ENCODE data around the gene TNFRSF14.

Gene TNFRSF14

GRCh38 chr1:2605509-2606395 is 49.6 kb downstream of the TNFRSF14 start:
- Histone ChIP-seq H3K27ac (ENCODE audit: low read depth, low read length) (no peak overlapping the region), H3F3A (ENCODE audit: insufficient read depth) (no peaks in the 10 kb centered on the region), H3K27me3 (ENCODE audit: low read length) (no peaks in the 10 kb centered on the region), H3K4me3 (ENCODE audit: insufficient read depth, low read length, poor library complexity, severe bottlenecking) (no peak overlapping the region), H3K79me2 (ENCODE audit: insufficient read depth, low read length) (no peaks in the 10 kb centered on the region), H3K9me2 (replicated peaks; ENCODE audit: insufficient read depth, low read length) (no peaks in the 10 kb centered on the region), H4K20me1 (ENCODE audit: low read depth, low read length) (no peaks in the 10 kb centered on the region), H3K9me3 (ENCODE audit: insufficient read depth, low read length) (no peaks in the 10 kb centered on the region), H3K9ac (ENCODE audit: low read length) (no peak overlapping the region), H3K4me2 (ENCODE audit: low read depth, low read length, poor library complexity, severe bottlenecking) (no peak overlapping the region), H3K36me3 (ENCODE audit: low read length) (no peaks in the 10 kb centered on the region), H2AFZ (ENCODE audit: low read depth, low read length, severe bottlenecking) (no peak overlapping the region)
- TF ChIP-seq CTCF (IDR thresholded peaks at IDR 0.05; ENCODE audit: insufficient read depth, low read length, poor library complexity, severe bottlenecking) (no peak), EZH2phosphoT487 (conservative IDR thresholded peaks at IDR 0.05; ENCODE audit: low read length) (no peak)

GRCh38 chr1:2606396-2606880 is 50.3 kb downstream of the TNFRSF14 start:
- H3K9me2 ChIP-seq (replicated peaks; ENCODE audit: insufficient read depth, low read length), result no peaks in the 10 kb centered on the region
- no peak overlapping the region for H3K27ac ChIP-seq (ENCODE audit: low read depth, low read length)
- H4K20me1 ChIP-seq (ENCODE audit: low read depth, low read length), result no peaks in the 10 kb centered on the region
- no peaks in the 10 kb centered on the region for H3K36me3 ChIP-seq (ENCODE audit: low read length)
- no peak overlapping the region for H3K4me2 ChIP-seq (ENCODE audit: low read depth, low read length, poor library complexity, severe bottlenecking)
- no peaks in the 10 kb centered on the region for H3F3A ChIP-seq (ENCODE audit: insufficient read depth)
- H3K9ac ChIP-seq (ENCODE audit: low read length), result no peak overlapping the region
- H2AFZ ChIP-seq (ENCODE audit: low read depth, low read length, severe bottlenecking), result no peak overlapping the region
- no peaks in the 10 kb centered on the region for H3K79me2 ChIP-seq (ENCODE audit: insufficient read depth, low read length)
- no peaks in the 10 kb centered on the region for H3K27me3 ChIP-seq (ENCODE audit: low read length)
- H3K4me3 ChIP-seq (ENCODE audit: insufficient read depth, low read length, poor library complexity, severe bottlenecking), result no peak overlapping the region
- TF ChIP-seq EZH2phosphoT487 (conservative IDR thresholded peaks at IDR 0.05; ENCODE audit: low read length) (no peak), CTCF (IDR thresholded peaks at IDR 0.05; ENCODE audit: insufficient read depth, low read length, poor library complexity, severe bottlenecking) (no peak)
- H3K9me3 ChIP-seq (ENCODE audit: insufficient read depth, low read length), result no peaks in the 10 kb centered on the region

- Histone ChIP-seq H3K36me3 (ENCODE audit: low read length) (no peaks in the 10 kb centered on the region), H2AFZ (ENCODE audit: low read depth, low read length, severe bottlenecking) (no peak overlapping the region), H3K4me2 (ENCODE audit: low read depth, low read length, poor library complexity, severe bottlenecking) (no peak overlapping the region), H3K9ac (ENCODE audit: low read length) (no peak overlapping the region), H3K79me2 (ENCODE audit: insufficient read depth, low read length) (no peaks in the 10 kb centered on the region), H3K27me3 (ENCODE audit: low read length) (no peaks in the 10 kb centered on the region), H3F3A (ENCODE audit: insufficient read depth) (no peaks in the 10 kb centered on the region), H4K20me1 (ENCODE audit: low read depth, low read length) (no peaks in the 10 kb centered on the region), H3K9me3 (ENCODE audit: insufficient read depth, low read length) (no peaks in the 10 kb centered on the region), H3K4me3 (ENCODE audit: insufficient read depth, low read length, poor library complexity, severe bottlenecking) (no peak overlapping the region), H3K27ac (ENCODE audit: low read depth, low read length) (no peak overlapping the region), H3K9me2 (replicated peaks; ENCODE audit: insufficient read depth, low read length) (no peaks in the 10 kb centered on the region)
- TF ChIP-seq EZH2phosphoT487 (conservative IDR thresholded peaks at IDR 0.05; ENCODE audit: low read length) (no peak), CTCF (IDR thresholded peaks at IDR 0.05; ENCODE audit: insufficient read depth, low read length, poor library complexity, severe bottlenecking) (no peak)
Observed at GRCh38 chr1:2606881-2607621, 50.9 kb downstream of the TNFRSF14 start.
